NCI-H2196 (cell line): ENCODE measurements around the gene PNPO.

Experiments used
- DNase-seq: peaks from one replicate; lab custom pipeline; 2025; ENCODE audit not compliant: unreplicated experiment; lab: John Stamatoyannopoulos, UW

Gene PNPO

DNA sequence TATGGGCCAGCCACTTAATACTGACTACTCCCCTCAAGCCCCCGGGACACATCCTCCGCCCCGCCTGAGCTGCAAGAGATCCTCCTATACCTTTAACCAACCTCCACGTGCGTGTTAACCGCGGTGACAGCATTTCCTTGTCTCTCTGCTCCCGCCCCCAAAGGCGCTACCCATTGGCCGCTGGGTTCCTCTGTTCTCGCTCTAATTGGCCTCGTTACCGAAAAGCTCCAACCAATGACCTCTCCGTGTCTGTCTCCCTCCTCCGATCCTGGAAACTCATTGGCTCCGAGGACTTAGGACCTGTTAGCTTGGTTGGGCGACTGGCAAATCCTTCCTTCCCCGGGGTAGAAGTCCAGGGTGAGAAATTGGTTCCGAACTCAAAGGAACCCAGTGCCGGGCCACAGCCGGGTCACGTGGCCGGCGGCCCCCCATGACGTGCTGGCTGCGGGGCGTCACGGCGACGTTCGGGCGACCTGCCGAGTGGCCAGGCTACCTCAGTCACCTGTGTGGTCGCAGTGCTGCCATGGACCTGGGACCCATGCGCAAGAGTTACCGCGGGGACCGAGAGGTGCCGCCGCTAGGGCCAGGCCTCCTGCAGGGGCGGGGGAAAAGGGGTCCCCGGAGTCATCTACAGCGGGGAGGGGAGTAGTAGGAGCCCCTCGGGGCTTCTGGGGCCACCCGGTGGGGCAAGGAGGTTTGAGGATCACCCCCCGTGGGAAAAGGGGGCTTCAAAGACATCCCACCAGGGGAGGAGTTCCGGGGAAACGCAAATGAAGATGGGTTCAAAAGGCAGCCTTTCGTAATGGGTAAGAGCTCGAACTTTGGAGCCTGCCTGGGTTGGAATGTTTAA lies at the start of gene PNPO:
PNPO (plus strand) TSS at position 326 of the 850 bp plus-strand sequence; CDS start at position 431, 105 bp downstream.
- DNase-seq, result peak; percentile 99

- peak; percentile 16 for DNase-seq
Measured at GRCh38 chr17:47894498-47895346, 46.6 kb upstream of the PNPO start.

DNA sequence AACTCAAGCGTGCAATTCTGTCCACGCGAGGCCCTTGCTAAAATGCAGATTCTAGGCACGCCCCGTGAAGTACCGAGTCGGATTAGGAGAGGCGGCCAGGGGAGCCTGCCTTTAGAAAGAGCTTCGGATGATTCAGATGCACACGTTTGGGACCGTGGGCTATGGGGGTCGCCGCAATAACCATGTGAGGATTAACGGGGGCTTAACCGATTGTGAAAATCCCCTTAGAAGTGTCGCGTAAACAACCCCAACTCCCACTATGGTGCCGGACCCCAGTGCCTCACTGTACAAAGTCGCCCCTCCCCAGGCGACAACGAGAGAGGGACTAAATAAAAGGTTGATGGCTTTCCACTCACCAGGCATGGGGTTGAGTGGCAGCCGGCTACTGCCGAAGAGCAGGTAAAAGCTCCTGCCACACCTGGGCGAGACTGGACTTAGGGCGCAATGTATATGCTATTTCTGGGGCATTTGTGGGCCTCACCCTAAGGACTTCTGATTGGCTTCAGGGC lies 46.0 kb upstream of the PNPO start:
- no peak for DNase-seq

DNA sequence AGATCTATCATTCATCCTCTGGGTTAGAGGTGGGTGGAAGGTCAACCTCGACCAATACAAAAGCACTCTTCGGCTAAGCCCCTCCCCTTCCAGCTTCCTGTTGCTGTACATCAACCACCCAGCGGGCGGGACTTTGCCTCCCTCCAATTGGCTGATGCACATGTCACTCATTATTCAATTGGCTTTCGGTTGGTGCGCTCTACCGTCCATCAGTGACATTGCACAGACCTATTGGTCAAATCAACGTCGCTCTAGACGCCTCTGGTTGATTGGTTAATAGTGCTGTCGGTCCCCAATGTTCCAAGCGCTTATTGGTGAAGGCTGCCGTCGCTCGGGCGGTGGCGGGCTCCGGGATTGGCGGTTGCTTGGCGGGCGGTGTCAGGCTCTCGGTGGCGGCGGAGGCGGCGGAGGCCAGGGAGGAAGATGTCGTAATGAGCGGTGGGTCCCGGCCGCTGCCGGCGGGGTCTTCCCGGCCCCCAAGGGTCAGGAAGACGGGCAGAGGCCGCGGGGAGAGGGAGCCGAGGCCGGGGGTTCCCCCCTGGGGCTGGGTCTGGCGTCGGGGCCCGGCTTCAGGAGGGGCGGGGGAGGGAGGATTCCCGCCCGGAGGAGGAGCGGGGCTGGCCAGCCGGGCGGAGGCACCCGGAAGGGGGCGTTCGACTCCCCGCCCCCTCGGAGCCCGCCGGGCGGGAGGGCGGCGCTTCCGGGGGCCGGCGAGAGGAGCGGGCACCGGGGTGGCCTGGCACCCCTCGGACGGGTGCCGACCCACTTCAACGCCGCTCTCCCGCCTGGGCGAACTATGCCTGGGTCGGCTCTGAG lies 45.3 kb upstream of the PNPO start, which contains the start of gene SP2:
SP2 (plus strand) TSS at position 381 of the 816 bp plus-strand sequence; CDS start at position 432, 51 bp downstream.
- peak; percentile 98 for DNase-seq

DNA sequence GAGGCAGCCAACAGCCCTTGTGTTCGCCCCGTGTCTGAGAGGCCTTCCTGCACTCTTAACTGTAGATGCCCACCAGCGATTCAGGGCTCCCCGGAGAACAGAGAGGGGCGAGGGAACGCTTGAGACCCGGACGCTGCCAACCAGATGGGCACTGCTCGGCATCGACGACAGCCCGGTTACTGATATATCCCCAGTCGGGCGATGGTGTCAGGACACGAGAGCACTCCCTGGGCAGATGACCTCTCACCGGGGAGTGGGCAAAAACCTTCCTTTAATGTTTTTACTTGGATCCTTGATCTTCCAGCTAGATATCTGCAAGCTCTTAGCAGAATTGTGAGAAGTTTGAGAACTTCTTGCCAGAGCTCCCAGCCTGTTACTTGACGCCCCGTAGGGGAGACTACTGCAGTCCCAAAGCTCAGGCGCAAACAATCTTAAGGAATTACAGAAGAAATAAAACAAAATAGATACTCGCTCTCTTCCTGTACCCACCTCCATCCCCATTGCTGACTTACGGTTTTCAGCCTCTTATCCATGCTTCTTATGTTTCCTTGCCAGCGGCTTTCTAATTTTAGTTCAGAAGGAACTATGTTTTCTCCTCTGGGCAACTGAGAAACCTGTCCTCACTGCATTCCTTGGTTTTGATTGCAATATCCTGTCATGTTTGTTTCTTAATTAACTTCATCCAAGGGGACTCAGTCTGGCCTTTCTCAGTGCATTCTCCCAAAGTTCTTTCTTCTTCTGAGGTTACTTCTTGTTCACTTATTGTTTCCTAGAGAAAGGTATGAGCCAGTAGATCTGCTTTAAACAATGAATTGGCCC lies 44.5 kb upstream of the PNPO start:
- no peak for DNase-seq

DNA sequence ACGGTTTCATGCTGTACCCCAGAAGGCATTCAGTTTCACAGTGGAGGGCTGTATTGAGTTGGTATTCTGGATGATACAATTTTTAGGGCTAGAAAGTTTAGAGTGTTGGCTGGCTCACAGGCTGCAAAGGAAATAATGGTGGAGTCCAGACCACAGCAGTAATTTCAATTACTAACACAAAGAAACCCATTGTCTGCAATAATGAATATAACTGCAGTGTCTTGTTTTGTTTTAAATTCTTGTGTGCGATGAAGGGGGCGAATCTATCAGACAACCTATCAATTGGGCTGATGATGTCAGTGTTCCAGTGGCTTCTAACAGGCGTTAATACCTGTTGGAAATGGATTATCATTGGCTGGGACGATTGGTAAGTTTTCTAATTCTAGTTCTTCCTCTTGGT lies 43.8 kb upstream of the PNPO start:
- DNase-seq, result no peak

DNA sequence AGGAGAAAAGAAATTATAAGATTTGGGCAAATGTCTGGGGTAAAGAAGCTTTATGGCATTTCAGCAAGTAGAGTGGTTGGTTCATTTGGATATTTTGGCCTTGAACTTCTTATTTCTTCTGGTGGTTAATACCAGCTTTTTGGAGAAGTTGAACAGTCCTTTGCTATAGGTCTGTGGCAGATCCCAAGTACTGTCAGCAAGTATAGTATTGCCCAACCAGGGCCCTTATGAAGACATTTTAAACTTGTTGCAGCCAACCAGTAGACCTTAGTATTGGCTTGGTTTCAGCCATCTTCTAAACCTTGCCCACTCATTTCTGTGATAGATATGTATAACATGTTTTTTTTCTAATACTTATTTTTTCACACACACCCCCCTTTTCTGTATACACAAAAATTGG lies 43.1 kb upstream of the PNPO start:
- DNase-seq, result no peak

GRCh38 chr17:47899643-47900042 lies 41.7 kb upstream of the PNPO start:
- no peak for DNase-seq

GRCh38 chr17:47901423-47901822 lies 39.9 kb upstream of the PNPO start:
- no peak for DNase-seq

GRCh38 chr17:47902039-47902744 lies 39.2 kb upstream of the PNPO start:
- DNase-seq, result no peak

GRCh38 chr17:47905221-47905733 lies 36.1 kb upstream of the PNPO start:
- DNase-seq, result peak; percentile 27

- no peak for DNase-seq
Measured at GRCh38 chr17:47906443-47906842, 34.9 kb upstream of the PNPO start.

DNA sequence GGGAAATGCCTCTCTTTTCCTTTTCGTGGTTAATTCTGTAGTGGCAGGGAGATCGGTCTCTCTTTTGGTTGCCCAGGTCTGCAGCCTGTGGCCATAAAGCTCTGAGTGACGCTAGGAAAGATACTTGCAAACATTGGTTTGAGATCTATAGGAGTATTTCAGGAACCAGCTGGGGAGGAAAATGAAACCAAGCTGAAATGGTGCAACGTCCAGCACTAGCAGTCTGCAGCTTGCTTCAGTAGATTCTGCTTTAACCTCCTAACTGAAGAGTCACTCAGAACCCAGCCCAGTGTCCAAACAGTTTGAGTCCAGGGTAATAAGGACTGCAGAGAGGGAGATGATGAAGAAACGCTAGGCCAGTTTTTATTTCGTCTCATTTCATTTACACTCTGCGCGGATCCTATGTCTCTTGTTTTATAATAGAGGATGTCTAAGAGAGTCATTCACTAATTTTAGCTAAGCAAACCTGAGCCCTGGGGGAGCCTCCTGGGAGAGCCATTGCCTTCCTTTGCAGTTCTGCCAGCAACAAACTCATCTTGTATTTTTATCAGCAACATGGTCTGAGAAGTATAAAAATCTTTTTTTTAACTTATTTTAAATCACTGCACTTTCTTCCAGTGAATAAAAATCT lies 33.3 kb upstream of the PNPO start:
- DNase-seq, result no peak

DNA sequence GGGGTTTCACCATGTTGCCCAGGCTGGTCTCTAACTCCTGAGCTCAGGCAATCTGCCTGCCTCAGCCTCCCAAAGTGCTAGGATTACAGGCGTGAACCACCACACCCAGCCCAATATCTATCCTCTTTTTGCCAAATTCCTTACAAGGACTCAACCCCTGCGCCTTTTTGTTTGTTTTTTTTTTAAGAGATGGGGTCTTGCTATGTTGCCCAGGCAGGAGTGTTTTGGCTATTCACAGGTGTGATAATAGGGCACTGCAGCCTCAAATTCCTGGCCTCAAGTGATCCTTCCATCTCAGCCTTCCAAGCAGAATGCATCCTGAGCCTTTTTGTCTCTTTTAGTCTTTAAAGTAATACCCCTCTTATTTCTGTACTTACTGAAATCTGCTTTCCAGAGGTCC lies 28.3 kb upstream of the PNPO start:
- no peak for DNase-seq

GRCh38 chr17:47914306-47914948 lies 26.9 kb upstream of the PNPO start:
- DNase-seq, result no peak

GRCh38 chr17:47915776-47916398 lies 25.5 kb upstream of the PNPO start:
- no peak for DNase-seq

DNA sequence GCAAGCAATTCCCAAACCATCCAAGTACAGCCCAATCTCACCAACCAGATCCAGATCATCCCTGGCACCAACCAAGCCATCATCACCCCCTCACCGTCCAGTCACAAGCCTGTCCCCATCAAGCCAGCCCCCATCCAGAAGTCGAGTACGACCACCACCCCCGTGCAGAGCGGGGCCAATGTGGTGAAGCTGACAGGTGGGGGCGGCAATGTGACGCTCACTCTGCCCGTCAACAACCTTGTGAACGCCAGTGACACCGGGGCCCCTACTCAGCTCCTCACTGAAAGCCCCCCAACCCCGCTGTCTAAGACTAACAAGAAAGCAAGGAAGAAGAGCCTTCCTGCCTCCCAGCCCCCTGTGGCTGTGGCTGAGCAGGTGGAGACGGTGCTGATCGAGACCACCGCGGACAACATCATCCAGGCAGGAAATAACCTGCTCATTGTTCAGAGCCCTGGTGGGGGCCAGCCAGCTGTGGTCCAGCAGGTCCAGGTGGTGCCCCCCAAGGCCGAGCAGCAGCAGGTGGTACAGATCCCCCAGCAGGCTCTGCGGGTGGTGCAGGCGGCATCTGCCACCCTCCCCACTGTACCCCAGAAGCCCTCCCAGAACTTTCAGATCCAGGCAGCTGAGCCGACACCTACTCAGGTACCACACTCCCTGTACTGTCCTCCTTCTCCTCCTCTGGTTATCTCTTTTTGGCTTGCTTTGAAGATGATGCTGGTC lies 24.7 kb upstream of the PNPO start:
- DNase-seq, result no peak
